IMR-90 (cell line): ENCODE data around the gene EZR. TPM values are rescaled to one million over a fixed set of nuclear protein-coding genes. Genes with fewer than 3 reads are reported as not detected.

Experiments used
- ATAC-seq: fragments of 200-7000 bp; cut with Tn5 transposase; 2 replicates; pipeline ENCODE4 v1.9.1; 2020; ENCODE audit warnings: low read depth, mild to moderate bottlenecking, moderate library complexity
- BruUV-seq: library from RNA; stranded (reverse); fragments of 400-500 nt; replicated peaks from 2 replicates; lab custom pipeline; 2021; lab: Mats Ljungman, UMichigan
- CTCF ChIA-PET: fragments of 300-600 bp; formaldehyde crosslinking; extraction: SDS; loops from one replicate; lab custom pipeline; 2021; ENCODE audit warnings: antibody characterized with exemption; lab: Yijun Ruan, JAX
- POLR2A ChIA-PET: fragments of 300-600 bp; sonication (Branson Sonifier 250); formaldehyde crosslinking; loops from one replicate; lab custom pipeline; 2022; ENCODE audit warnings: antibody characterized with exemption; ENCODE audit not compliant: unreplicated experiment; lab: Charles Lee
- DNase-seq: peaks from one replicate; pipeline ENCODE4 v3.0.0; 2013
- H2AFZ ChIP-seq: replicated peaks from 2 replicates; pipeline ENCODE3; 2013; ENCODE audit warnings: low read length, mild to moderate bottlenecking; ENCODE audit not compliant: poor library complexity
- H2AK5ac ChIP-seq: 2 replicates; pipeline ENCODE4 v1.6.1; 2013; ENCODE audit warnings: low read depth, low read length, inconsistent platforms
- H2AK9ac ChIP-seq: replicated peaks from 2 replicates; pipeline ENCODE3; 2013; ENCODE audit warnings: mild to moderate bottlenecking, low read depth, low read length, moderate library complexity; ENCODE audit not compliant: poor library complexity
- H2BK120ac ChIP-seq: 2 replicates; pipeline ENCODE4 v1.6.1; 2013; ENCODE audit warnings: low read depth, low read length, inconsistent platforms
- H2BK15ac ChIP-seq: 3 replicates; pipeline ENCODE4 v1.6.1; 2013; ENCODE audit warnings: low read depth, low read length, inconsistent platforms
- H2BK20ac ChIP-seq: 2 replicates; pipeline ENCODE4 v1.6.1; 2013; ENCODE audit warnings: low read depth, mild to moderate bottlenecking, inconsistent platforms, low read length, moderate library complexity
- H2BK5ac ChIP-seq: 2 replicates; pipeline ENCODE4 v1.6.1; 2013; ENCODE audit warnings: mild to moderate bottlenecking, low read depth, low read length, inconsistent platforms; ENCODE audit not compliant: poor library complexity, severe bottlenecking
- H3K14ac ChIP-seq: replicated peaks from 2 replicates; pipeline ENCODE4 v1.6.1; 2013; ENCODE audit warnings: low read depth, low read length, inconsistent platforms
- H3K18ac ChIP-seq: 2 replicates; pipeline ENCODE4 v1.6.1; 2013; ENCODE audit warnings: low read depth, low read length, control low read depth
- H3K23ac ChIP-seq: 2 replicates; pipeline ENCODE4 v1.6.1; 2013; ENCODE audit warnings: low read depth, low read length, inconsistent platforms
- H3K27ac ChIP-seq: 2 replicates; pipeline ENCODE4 v1.5.1; 2013; ENCODE audit warnings: mild to moderate bottlenecking, control low read depth, low read length; ENCODE audit not compliant: insufficient read depth
- H3K27me3 ChIP-seq: 2 replicates; pipeline ENCODE4 v1.6.1; 2013; ENCODE audit warnings: low read length; ENCODE audit not compliant: control insufficient read depth, insufficient read depth
- H3K36me3 ChIP-seq: 2 replicates; pipeline ENCODE4 v1.6.1; 2013; ENCODE audit warnings: low read length, mixed read lengths; ENCODE audit not compliant: control insufficient read depth, insufficient read depth
- H3K4ac ChIP-seq: 2 replicates; pipeline ENCODE4 v1.6.1; 2013; ENCODE audit warnings: low read depth, low read length, inconsistent platforms
- H3K4me1 ChIP-seq: 2 replicates; pipeline ENCODE4 v1.6.1; 2013; ENCODE audit warnings: low read length, mixed read lengths; ENCODE audit not compliant: control insufficient read depth, insufficient read depth
- H3K4me2 ChIP-seq: 2 replicates; pipeline ENCODE4 v1.6.1; 2013; ENCODE audit warnings: low read depth, mild to moderate bottlenecking, control low read depth, low read length, moderate library complexity
- H3K4me3 ChIP-seq: 2 replicates; pipeline ENCODE4 v1.5.1; 2013; ENCODE audit warnings: low read depth, mild to moderate bottlenecking, control low read depth, low read length, moderate library complexity; ENCODE audit not compliant: insufficient read depth
- H3K56ac ChIP-seq: 2 replicates; pipeline ENCODE4 v1.6.1; 2013; ENCODE audit warnings: low read length, inconsistent platforms; ENCODE audit not compliant: insufficient read depth; ENCODE audit errors: extremely low read depth
- H3K79me1 ChIP-seq, 2 experiments: 2 replicates each; pipeline ENCODE4 v1.6.1; 2013; ENCODE audit warnings: low read length in 2 of 2, inconsistent platforms in 1 of 2, low read depth in 1 of 2
- H3K9ac ChIP-seq: 2 replicates; pipeline ENCODE4 v1.6.1; 2013; ENCODE audit warnings: low read depth, low read length, control low read depth
- H3K9me1 ChIP-seq: 2 replicates; pipeline ENCODE4 v1.6.1; 2013; ENCODE audit warnings: low read length, inconsistent platforms; ENCODE audit not compliant: insufficient read depth
- H3K9me3 ChIP-seq: 2 replicates; pipeline ENCODE4 v1.6.1; 2013; ENCODE audit warnings: low read length; ENCODE audit not compliant: control insufficient read depth, insufficient read depth
- H4K20me1 ChIP-seq: 2 replicates; pipeline ENCODE4 v1.6.1; 2013; ENCODE audit warnings: low read length, inconsistent platforms; ENCODE audit not compliant: insufficient read depth
- H4K5ac ChIP-seq: 2 replicates; pipeline ENCODE4 v1.6.1; 2013; ENCODE audit warnings: mild to moderate bottlenecking, low read depth, low read length, control low read depth
- H4K8ac ChIP-seq, 2 experiments: 2 replicates each; pipeline ENCODE4 v1.6.1; 2013; ENCODE audit warnings: low read depth in 2 of 2, low read length in 2 of 2, control low read depth in 1 of 2, inconsistent platforms in 1 of 2
- H4K91ac ChIP-seq: 2 replicates; pipeline ENCODE4 v1.6.1; 2013; ENCODE audit warnings: low read depth, low read length, inconsistent platforms; ENCODE audit not compliant: insufficient read depth
- BHLHE40 ChIP-seq: fragments of 150-350 bp; IDR thresholded peaks from 2 replicates; pipeline ENCODE4 v1.6.1; 2016; ENCODE audit warnings: mild to moderate bottlenecking, low read depth, low read length
- FOS ChIP-seq: fragments of 150-350 bp; IDR thresholded peaks from 2 replicates; pipeline ENCODE4 v1.6.1; 2016; ENCODE audit warnings: low read depth, low read length
- POLR2A ChIP-seq: IDR thresholded peaks from 2 replicates; pipeline ENCODE4 v1.6.1; 2012; ENCODE audit warnings: mild to moderate bottlenecking, low read depth, low read length
- RAD21 ChIP-seq: IDR thresholded peaks from 2 replicates; pipeline ENCODE4 v1.6.1; 2012; ENCODE audit warnings: low read length, improper control_type of control experiment
- WGBS, 2 experiments: methylation state at CpG; one replicate each; pipeline versions ENCODE4 v1.1.5 to v1.1.7; 2013; ENCODE audit warnings: missing lambda C conversion rate in 2 of 2; ENCODE audit not compliant: insufficient read length in 1 of 2; ENCODE audit errors: extremely low coverage in 2 of 2; 5-methylcytosine and 5-hydroxymethylcytosine counted together
- dilution Hi-C: fragments of 300-500 bp; cut with HindIII; formaldehyde crosslinking; loops from one replicate; pipeline ENCODE4 v1.14.3; 2018; ENCODE audit warnings: low sequenced_read_pairs; ENCODE audit not compliant: unreplicated experiment
- in situ Hi-C: fragments of 300-500 bp; cut with MboI; formaldehyde crosslinking; loops from 3 replicates; pipeline ENCODE4 v1.14.3; 2019; ENCODE audit warnings: low sequenced_read_pairs, inconsistent platforms, mixed read lengths
- intact Hi-C: fragments of 100-400 bp; cut with micrococcal nuclease; formaldehyde crosslinking; loops from 2 replicates; pipeline ENCODE4 v1.10.0; 2022
- polyA plus RNA-seq, 3 experiments: library from polyadenylated mRNA; depleted of rRNA; stranded (reverse); fragments of >200 nt; gene quantifications; 2 replicates each; pipeline ENCODE4 v1.2.3, GENCODE V29; 2012; ENCODE audit warnings: low replicate concordance in 1 of 3
- total RNA-seq: library from RNA; depleted of rRNA; stranded (reverse); fragments of >200 nt; gene quantifications from 2 replicates; pipeline ENCODE4 v1.2.3, GENCODE V29; 2012
- TF ChIP-seq, protein P1 (sequence below): fragments of 150-350 bp; IDR thresholded peaks from 2 replicates; pipeline ENCODE4 v1.6.1; 2017; ENCODE audit warnings: mild to moderate bottlenecking, antibody characterized with exemption, low read length, low read depth

The EZR gene
- total and polyA plus RNA-seq, 2 of the 4 experiments (the other 2 are of a cell fraction), result 83.8 to 145 TPM

DNA sequence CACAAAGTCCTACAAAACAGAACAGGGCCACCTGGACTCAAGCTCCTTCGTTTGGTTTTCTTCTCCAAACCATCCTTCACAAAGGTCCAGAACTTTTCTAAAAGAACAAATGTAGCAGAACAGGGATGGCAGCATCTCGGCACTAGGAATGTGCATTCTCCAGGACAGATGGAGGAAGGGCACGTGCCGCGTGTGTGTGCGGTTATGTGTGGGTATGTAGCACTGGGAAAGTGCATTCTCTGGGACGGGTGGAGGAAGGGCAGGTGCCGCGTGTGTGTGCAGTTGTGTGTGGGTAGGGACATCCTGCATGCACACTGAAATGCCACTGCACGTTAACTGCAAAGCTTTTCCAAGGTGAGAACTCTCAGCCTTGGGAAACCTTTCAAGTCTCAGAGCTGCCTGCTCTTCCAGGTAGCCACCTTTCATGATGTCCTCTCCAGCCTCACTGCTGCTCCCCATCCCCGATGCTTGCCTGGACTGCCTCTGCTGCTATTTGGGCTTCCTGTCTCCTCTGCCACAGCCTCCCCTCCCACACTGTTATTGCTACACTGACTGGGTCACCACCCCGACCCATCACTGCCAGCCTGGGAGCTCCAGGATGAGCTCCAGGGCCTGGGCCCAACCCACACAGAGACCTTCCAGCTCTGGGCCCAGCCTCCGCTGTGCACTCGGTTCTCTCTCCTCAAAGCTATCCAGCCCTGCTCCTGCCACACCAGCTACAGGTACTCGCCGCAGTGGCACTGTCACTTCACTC, 47.6 kb downstream of the EZR start:
- Histone ChIP-seq H4K20me1 (no peaks in the 10 kb centered on the region), H3K9ac (no peak overlapping the region), H3K79me1 (peaks cover 5 to 12% of the 10 kb centered on the region in 2 experiments), H2BK20ac (no peak overlapping the region), H2AK5ac (no peak overlapping the region), H3K4ac (no peak overlapping the region), H3K4me3 (no peak overlapping the region), H4K5ac (no peak overlapping the region), H2BK15ac (no peak overlapping the region), H3K9me1 (peaks cover 7% of the 10 kb centered on the region; the same call in 1 of the 2 replicates), H2BK120ac (no peak overlapping the region), H2AFZ (no peak overlapping the region), H2BK5ac (no peak overlapping the region), H3K9me3 (no peaks in the 10 kb centered on the region), H4K91ac (no peak overlapping the region), H3K4me1 (no peaks in the 10 kb centered on the region), H3K18ac (no peak overlapping the region), H3K4me2 (no peak overlapping the region), H3K27me3 (no peaks in the 10 kb centered on the region), H3K36me3 (peaks cover 70% of the 10 kb centered on the region), H3K27ac (no peak overlapping the region), H2AK9ac (no peak overlapping the region), H3K56ac (no peak overlapping the region), H3K23ac (no peak overlapping the region), H3K14ac (no peak overlapping the region), H4K8ac (no peak overlapping the region)
- no peak for DNase-seq
- WGBS, 2 experiments, result 90% methylated on average over 7 of the region's 16 CpGs; no CpG with 5 or more reads in 1 of the 2 experiments
- intact Hi-C loops (no loop called here), in situ Hi-C loops (no loop called here), dilution Hi-C loops (no loop called here)
- no TSS peak for BruUV-seq
- ATAC-seq, result no peak
- ChIA-PET CTCF (interaction anchor here (0.5 to 1.0 kb wide), 2 partner anchors 34 to 109 kb away, joined by 3 read pairs; no protein-coding TSS in a partner anchor), POLR2A (no interaction called here)
- TF ChIP-seq BHLHE40 (no peak), FOS (no peak), POLR2A (no peak), RAD21 (no peak)
- TF ChIP-seq, protein P1, sequence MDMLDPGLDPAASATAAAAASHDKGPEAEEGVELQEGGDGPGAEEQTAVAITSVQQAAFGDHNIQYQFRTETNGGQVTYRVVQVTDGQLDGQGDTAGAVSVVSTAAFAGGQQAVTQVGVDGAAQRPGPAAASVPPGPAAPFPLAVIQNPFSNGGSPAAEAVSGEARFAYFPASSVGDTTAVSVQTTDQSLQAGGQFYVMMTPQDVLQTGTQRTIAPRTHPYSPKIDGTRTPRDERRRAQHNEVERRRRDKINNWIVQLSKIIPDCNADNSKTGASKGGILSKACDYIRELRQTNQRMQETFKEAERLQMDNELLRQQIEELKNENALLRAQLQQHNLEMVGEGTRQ, result no peak
